GM12865 (cell line): ENCODE measurements around the gene NFKBIZ.

Experiments used
- DNase-seq: peaks from one replicate; pipeline ENCODE4 v3.0.0; 2010; ENCODE audit warnings: low read depth
- H3K4me3 ChIP-seq: 2 replicates; pipeline ENCODE4 v1.5.1; 2011; ENCODE audit warnings: mild to moderate bottlenecking, low read depth, low read length, control low read depth
- TF ChIP-seq, protein P1 (sequence below): IDR thresholded peaks from 2 replicates; pipeline ENCODE4 v1.5.1; 2011; ENCODE audit warnings: low read length, control low read depth, low read depth, inconsistent platforms; ENCODE audit not compliant: insufficient read depth; ENCODE audit errors: missing control alignments

NFKBIZ gene

DNA sequence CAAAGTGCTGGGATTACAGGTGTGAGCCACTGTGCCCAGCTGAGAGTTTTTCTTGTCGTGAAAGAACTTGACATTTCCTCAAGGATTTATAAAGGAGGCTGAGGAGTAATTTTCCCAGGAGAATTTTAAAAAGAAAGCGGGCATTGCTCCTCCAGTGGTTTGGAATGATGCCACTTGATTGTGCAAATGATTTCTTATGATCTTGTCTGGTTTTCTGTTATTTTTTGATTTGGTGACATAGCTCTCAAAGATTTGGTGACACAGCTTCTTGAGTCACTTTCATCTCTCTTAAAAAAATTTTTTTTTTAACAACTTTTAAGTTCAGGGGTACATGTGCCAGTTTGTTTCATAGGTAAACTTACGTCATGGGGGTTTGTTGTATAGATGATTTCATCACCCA lies 24.6 kb upstream of the NFKBIZ start:
- TF ChIP-seq, protein P1, sequence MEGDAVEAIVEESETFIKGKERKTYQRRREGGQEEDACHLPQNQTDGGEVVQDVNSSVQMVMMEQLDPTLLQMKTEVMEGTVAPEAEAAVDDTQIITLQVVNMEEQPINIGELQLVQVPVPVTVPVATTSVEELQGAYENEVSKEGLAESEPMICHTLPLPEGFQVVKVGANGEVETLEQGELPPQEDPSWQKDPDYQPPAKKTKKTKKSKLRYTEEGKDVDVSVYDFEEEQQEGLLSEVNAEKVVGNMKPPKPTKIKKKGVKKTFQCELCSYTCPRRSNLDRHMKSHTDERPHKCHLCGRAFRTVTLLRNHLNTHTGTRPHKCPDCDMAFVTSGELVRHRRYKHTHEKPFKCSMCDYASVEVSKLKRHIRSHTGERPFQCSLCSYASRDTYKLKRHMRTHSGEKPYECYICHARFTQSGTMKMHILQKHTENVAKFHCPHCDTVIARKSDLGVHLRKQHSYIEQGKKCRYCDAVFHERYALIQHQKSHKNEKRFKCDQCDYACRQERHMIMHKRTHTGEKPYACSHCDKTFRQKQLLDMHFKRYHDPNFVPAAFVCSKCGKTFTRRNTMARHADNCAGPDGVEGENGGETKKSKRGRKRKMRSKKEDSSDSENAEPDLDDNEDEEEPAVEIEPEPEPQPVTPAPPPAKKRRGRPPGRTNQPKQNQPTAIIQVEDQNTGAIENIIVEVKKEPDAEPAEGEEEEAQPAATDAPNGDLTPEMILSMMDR: no peak
- DNase-seq: no peak
- no peak overlapping the region for H3K4me3 ChIP-seq

DNA sequence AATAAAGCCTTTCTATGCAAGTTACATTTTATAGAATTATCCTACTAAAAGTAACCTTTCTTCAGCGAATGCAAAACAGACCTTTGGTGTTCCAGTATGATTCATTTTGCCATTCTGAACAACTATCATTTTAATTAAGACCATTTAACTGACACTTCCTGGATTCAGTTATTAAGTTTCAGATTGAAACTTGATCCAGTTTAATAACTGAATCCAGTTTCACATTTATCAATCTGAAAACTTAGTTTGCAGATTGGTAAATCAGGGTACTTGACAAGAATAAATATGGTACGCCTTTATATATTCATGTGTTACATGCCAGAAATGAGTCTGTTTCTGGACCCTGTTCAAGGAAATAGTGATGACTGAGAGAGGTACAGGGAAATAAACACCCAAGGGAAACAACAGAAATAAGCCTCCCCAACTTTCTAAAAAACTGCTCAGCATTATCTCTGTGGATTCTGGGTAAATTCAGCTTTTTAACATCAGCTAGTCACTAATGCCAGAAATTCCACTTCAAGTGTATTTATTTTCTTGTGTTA lies 23.3 kb upstream of the NFKBIZ start:
- no peak for DNase-seq
- TF ChIP-seq, protein P1: no peak
- H3K4me3 ChIP-seq: no peak overlapping the region

DNA sequence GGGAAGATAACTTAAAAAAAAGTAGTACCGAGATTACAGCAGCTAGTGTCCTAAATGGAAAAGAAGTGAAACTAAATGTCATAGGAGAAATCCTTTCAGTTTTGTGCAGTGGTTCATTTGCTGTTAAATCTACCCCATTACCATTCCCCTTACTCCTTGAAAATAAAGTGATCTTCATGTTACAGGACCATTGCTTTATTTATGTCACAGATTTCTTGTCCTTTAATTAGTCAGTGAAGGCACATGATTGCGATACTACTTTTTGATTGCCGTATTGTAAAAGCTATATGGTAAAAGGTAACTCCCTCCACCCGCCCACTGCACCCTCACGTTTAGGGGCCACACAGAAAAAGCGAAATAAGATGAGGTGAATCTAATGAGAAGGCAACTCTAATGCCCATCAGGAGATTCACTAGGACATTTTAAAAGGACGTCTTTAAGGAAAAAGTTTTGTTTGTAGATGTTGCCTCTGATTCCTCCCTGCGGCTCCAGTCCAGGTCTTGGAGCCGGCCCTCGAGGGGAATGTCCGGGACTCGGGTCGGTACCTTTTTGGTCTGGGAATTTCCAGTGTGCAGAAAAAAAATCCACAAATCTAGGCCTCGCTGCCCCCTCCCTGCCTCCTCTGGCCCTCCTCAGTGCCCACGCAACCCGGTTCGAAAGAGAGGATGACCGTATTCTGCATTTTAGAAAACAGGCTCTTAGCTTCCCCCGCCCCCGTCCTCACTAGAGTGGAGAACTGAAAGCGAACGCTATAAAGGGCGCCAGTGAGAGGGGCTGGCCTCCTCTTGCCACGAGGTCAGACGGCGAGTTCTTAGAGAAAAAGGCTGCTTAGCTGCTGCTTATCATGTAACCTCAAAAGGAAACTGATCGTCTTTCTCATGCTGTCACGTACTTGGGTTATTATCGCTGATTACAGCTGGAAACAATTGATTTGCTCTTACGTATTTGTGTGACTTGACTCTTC lies 21.8 kb upstream of the NFKBIZ start:
- peak overlapping the region; percentile 98 for H3K4me3 ChIP-seq
- TF ChIP-seq, protein P1: no peak
- DNase-seq: peak; percentile 97

DNA sequence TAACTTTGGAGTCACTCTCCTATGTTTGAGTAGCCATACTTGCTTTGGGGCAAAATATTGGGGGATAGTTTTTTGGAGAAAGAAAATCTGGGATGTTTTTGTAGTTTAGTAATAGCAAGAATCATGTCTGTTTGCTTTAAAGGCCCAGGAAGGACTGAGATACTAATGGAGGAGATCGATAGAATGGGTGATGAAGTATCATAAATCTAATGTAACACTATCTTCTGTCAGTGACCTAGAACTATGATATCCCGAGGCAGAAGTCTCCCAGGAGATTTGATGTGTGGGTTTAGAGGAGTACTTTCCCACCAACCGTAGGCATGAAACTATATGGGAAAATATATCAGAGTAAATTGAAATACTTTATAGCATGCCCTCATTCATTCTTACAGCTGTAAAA lies 21.0 kb upstream of the NFKBIZ start:
- DNase-seq: no peak
- peak overlapping the region; percentile 98 for H3K4me3 ChIP-seq
- TF ChIP-seq, protein P1: no peak

DNA sequence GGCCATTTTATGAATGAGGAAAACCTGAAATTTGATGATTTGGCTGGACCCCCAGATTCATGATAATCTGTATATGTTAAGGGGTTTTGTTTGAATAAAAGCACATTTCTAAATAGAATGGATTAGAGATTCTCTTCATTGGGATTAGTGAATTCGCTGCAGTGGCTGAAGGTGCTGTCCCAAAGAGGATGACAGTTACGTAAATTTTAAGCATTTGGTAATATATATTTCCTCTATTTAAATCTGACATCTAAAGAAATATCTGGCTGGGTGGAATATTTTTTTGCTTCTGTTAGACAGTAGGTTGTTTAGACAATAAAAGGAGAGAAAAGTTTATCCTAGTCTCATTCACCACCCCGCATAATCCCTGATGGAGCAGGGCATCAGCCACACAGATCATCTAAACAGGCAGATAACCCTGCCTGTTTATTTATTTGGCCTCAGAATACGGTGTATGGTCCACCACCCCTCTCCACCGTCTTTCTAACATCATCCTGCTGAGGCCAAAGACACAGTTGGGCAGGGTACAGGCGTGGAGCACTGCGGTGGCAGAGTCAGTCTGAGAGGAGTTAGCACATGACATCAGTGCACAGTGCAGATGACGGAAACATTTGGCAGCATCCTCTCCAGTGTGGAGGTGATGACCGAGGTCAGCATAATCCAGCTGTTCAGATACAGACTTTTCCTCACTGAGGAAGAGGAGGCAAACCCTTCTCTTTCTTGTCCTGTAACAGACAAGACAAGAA lies 20.4 kb upstream of the NFKBIZ start:
- TF ChIP-seq, protein P1: no peak
- peak overlapping the region; percentile 98 for H3K4me3 ChIP-seq
- peak; percentile 74 for DNase-seq

DNA sequence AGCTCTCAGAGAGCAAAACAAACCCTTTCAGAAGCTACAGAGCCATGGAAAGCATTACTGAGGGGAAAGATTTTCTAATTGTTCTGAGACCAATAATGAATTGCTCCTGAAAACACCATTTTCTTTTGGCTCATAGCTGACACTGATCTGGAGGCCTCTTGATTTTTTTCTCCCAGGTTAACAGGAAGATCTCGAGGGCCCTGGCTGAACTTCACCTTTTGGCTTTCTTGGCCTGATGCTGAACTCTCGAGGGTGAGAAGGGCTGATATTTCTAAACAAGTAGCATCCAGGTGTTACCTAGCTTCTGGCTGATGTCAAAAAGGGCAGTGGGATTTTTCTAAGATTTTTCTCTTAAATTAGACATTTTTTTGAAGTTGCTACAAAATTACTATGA lies 19.9 kb upstream of the NFKBIZ start:
- peak; percentile 60 for DNase-seq
- H3K4me3 ChIP-seq: peak overlapping the region; percentile 98
- TF ChIP-seq, protein P1: no peak
